H9 (cell line): ENCODE measurements around the gene ST3GAL5. TPM values are rescaled to one million over a fixed set of nuclear protein-coding genes. Genes with fewer than 3 reads are reported as not detected.

Experiments used
- DNase-seq: peaks from one replicate; pipeline ENCODE4 v3.0.0-alpha.2; 2017
- H2AFZ ChIP-seq: one replicate; pipeline ENCODE4 v1.6.1; 2013; ENCODE audit warnings: mild to moderate bottlenecking, low read length, control low read depth, moderate library complexity
- H2AK5ac ChIP-seq: 2 replicates; pipeline ENCODE4 v1.6.1; 2013; ENCODE audit warnings: low read length, control low read depth, mixed read lengths; ENCODE audit not compliant: insufficient read length
- H2BK120ac ChIP-seq: one replicate; pipeline ENCODE4 v1.6.1; 2013; ENCODE audit warnings: low read depth, mild to moderate bottlenecking, low read length, control low read depth, inconsistent platforms; ENCODE audit not compliant: poor library complexity, severe bottlenecking
- H2BK12ac ChIP-seq: 2 replicates; pipeline ENCODE4 v1.6.1; 2013; ENCODE audit warnings: low read length, control low read depth, mixed read lengths, low read depth; ENCODE audit not compliant: insufficient read length
- H2BK15ac ChIP-seq: 2 replicates; pipeline ENCODE4 v1.6.1; 2013; ENCODE audit warnings: low read depth, low read length, control low read depth
- H2BK20ac ChIP-seq: one replicate; pipeline ENCODE4 v1.6.1; 2013; ENCODE audit warnings: low read depth, mild to moderate bottlenecking, low read length, control low read depth, inconsistent platforms; ENCODE audit not compliant: poor library complexity, severe bottlenecking
- H2BK5ac ChIP-seq: 2 replicates; pipeline ENCODE4 v1.6.1; 2013; ENCODE audit warnings: low read length, control low read depth, mixed read lengths; ENCODE audit not compliant: insufficient read length
- H3K14ac ChIP-seq: 2 replicates; pipeline ENCODE4 v1.6.1; 2013; ENCODE audit warnings: low read length, control low read depth; ENCODE audit not compliant: insufficient read depth
- H3K18ac ChIP-seq: 2 replicates; pipeline ENCODE4 v1.6.1; 2013; ENCODE audit warnings: low read depth, mild to moderate bottlenecking, mixed read lengths, low read length, control low read depth; ENCODE audit not compliant: insufficient read length
- H3K23ac ChIP-seq: 2 replicates; pipeline ENCODE4 v1.6.1; 2013; ENCODE audit warnings: low read length, control low read depth, mixed read lengths, low read depth; ENCODE audit not compliant: insufficient read length
- H3K23me2 ChIP-seq: 2 replicates; pipeline ENCODE4 v1.6.1; 2013; ENCODE audit warnings: low read depth, mild to moderate bottlenecking, mixed read lengths, low read length, control low read depth; ENCODE audit not compliant: insufficient read length, poor library complexity, severe bottlenecking
- H3K27ac ChIP-seq: 2 replicates; pipeline ENCODE4 v1.5.1; 2013; ENCODE audit warnings: low read length, control low read depth, mixed read lengths, low read depth; ENCODE audit not compliant: insufficient read length
- H3K27me3 ChIP-seq: 2 replicates; pipeline ENCODE4 v1.6.1; 2013; ENCODE audit warnings: low read length, control low read depth, inconsistent platforms; ENCODE audit not compliant: insufficient read depth
- H3K4ac ChIP-seq: 2 replicates; pipeline ENCODE4 v1.6.1; 2013; ENCODE audit warnings: low read depth, mild to moderate bottlenecking, control low read depth, inconsistent platforms, low read length, moderate library complexity
- H3K4me1 ChIP-seq: 2 replicates; pipeline ENCODE4 v1.6.1; 2013; ENCODE audit warnings: low read length, control low read depth, inconsistent platforms; ENCODE audit not compliant: insufficient read depth
- H3K4me2 ChIP-seq: 2 replicates; pipeline ENCODE4 v1.6.1; 2013; ENCODE audit warnings: low read length, control low read depth, mixed read lengths; ENCODE audit not compliant: insufficient read length, insufficient read depth
- H3K56ac ChIP-seq: 2 replicates; pipeline ENCODE4 v1.6.1; 2013; ENCODE audit warnings: low read depth, mild to moderate bottlenecking, mixed read lengths, low read length, control low read depth; ENCODE audit not compliant: insufficient read length
- H3K79me1 ChIP-seq: 2 replicates; pipeline ENCODE4 v1.6.1; 2013; ENCODE audit warnings: low read depth, mild to moderate bottlenecking, moderate library complexity, low read length, control low read depth, inconsistent platforms; ENCODE audit not compliant: insufficient read depth, poor library complexity, severe bottlenecking
- H3K79me2 ChIP-seq: 2 replicates; pipeline ENCODE4 v1.6.1; 2013; ENCODE audit warnings: low read length, control low read depth, inconsistent platforms; ENCODE audit not compliant: insufficient read depth
- H3K9ac ChIP-seq: 2 replicates; pipeline ENCODE4 v1.6.1; 2013; ENCODE audit warnings: low read length, control low read depth, mixed read lengths; ENCODE audit not compliant: insufficient read length; ENCODE audit errors: extremely low read depth
- H3K9me3 ChIP-seq: one replicate; pipeline ENCODE4 v1.6.1; 2013; ENCODE audit warnings: low read depth, low read length, inconsistent platforms; ENCODE audit not compliant: control insufficient read depth
- H3T11ph ChIP-seq: one replicate; pipeline ENCODE4 v1.6.1; 2013; ENCODE audit warnings: mild to moderate bottlenecking, low read length, control low read depth, inconsistent platforms
- H4K20me1 ChIP-seq: one replicate; pipeline ENCODE4 v1.6.1; 2013; ENCODE audit not compliant: control insufficient read depth, insufficient read length, insufficient read depth
- H4K5ac ChIP-seq: 2 replicates; pipeline ENCODE4 v1.6.1; 2013; ENCODE audit warnings: low read depth, mild to moderate bottlenecking, mixed read lengths, low read length, control low read depth; ENCODE audit not compliant: insufficient read length
- H4K8ac ChIP-seq: replicated peaks from 2 replicates; pipeline ENCODE4 v1.6.1; 2013; ENCODE audit warnings: low read length, control low read depth, mixed read lengths, low read depth; ENCODE audit not compliant: insufficient read length
- H4K91ac ChIP-seq: 2 replicates; pipeline ENCODE4 v1.6.1; 2013; ENCODE audit warnings: low read depth, mild to moderate bottlenecking, moderate library complexity, mixed read lengths, low read length, control low read depth; ENCODE audit not compliant: insufficient read length
- H3K27ac Mint-ChIP-seq, 3 experiments: 2 replicates in 2 of 3; 3 replicates in 1 of 3; pipeline ENCODE4 v1.8.0; 2020 to 2021; ENCODE audit warnings: mixed read lengths in 3 of 3, mild to moderate bottlenecking in 1 of 3, moderate library complexity in 1 of 3
- H3K27me3 Mint-ChIP-seq: 2 replicates; pipeline ENCODE4 v1.8.0; 2021; ENCODE audit warnings: low read depth, mild to moderate bottlenecking, moderate library complexity, mixed read lengths
- H3K36me3 Mint-ChIP-seq, 3 experiments: 2 replicates in 2 of 3; 3 replicates in 1 of 3; pipeline ENCODE4 v1.8.0; 2020 to 2021; ENCODE audit warnings: low read depth in 3 of 3, mixed read lengths in 3 of 3; ENCODE audit not compliant: insufficient read depth in 1 of 3
- H3K4me1 Mint-ChIP-seq, 2 experiments: 2 replicates each; pipeline ENCODE4 v1.8.0; 2020; ENCODE audit warnings: mixed read lengths in 2 of 2
- H3K4me3 Mint-ChIP-seq, 2 experiments: 2 replicates in 1 of 2; 3 replicates in 1 of 2; pipeline ENCODE4 v1.8.0; 2020 to 2021; ENCODE audit warnings: mild to moderate bottlenecking in 2 of 2, mixed read lengths in 2 of 2, moderate library complexity in 1 of 2
- H3K9me3 Mint-ChIP-seq, 2 experiments: 2 replicates in 1 of 2; 3 replicates in 1 of 2; pipeline ENCODE4 v1.8.0; 2020; ENCODE audit warnings: mild to moderate bottlenecking in 2 of 2, mixed read lengths in 2 of 2, moderate library complexity in 1 of 2
- CTCF ChIP-seq: fragments of 200-600 bp; sonication (generic); conservative IDR thresholded peaks from 3 replicates; pipeline ENCODE4 v1.8.0; 2021; ENCODE audit warnings: antibody characterized with exemption, mild to moderate bottlenecking
- WGBS: extraction: QIAGEN DNeasy Blood & Tissue Kit; methylation state at CpG from one replicate; pipeline ENCODE4 v1.1.7; 2013; ENCODE audit warnings: missing lambda C conversion rate, low lambda C conversion rate, mixed read lengths; ENCODE audit not compliant: insufficient read length; ENCODE audit errors: extremely low coverage; 5-methylcytosine and 5-hydroxymethylcytosine counted together
- total RNA-seq: library from RNA; stranded (reverse); gene quantifications from 2 replicates; pipeline ENCODE4 v1.2.1, GENCODE V29; 2021

The ST3GAL5 gene
- total RNA-seq, 1 experiment from 2014 or later = 3.3 TPM

GRCh38 chr2:85911097-85911496, 22.3 kb upstream of the ST3GAL5 start:
- H3K18ac ChIP-seq = no peak overlapping the region
- no peaks in the 10 kb centered on the region for H3K79me1 ChIP-seq
- Mint-ChIP-seq H3K4me1 (peaks cover 0 to 4% of the 10 kb centered on the region in 2 experiments; a peak in 1 of 4 replicates), H3K27ac (no peak overlapping the region), H3K4me3 (no peak overlapping the region), H3K36me3 (no peaks in the 10 kb centered on the region; a peak in 1 of 7 replicates), H3K27me3 (no peaks in the 10 kb centered on the region), H3K9me3 (no peaks in the 10 kb centered on the region)
- no peak overlapping the region for H3K14ac ChIP-seq
- no peak overlapping the region for H3K9ac ChIP-seq
- H2AK5ac ChIP-seq = no peak overlapping the region
- H3K4me1 ChIP-seq = no peaks in the 10 kb centered on the region
- no peak for DNase-seq
- H2BK5ac ChIP-seq = no peak overlapping the region
- no peak overlapping the region for H2BK12ac ChIP-seq
- H2AFZ ChIP-seq = no peak overlapping the region
- H3K4ac ChIP-seq = no peak overlapping the region
- no peaks in the 10 kb centered on the region for H3K79me2 ChIP-seq
- H3K23ac ChIP-seq = no peak overlapping the region
- WGBS = no CpG with 5 or more reads among the region's 6 CpGs
- no peak overlapping the region for H3K27ac ChIP-seq
- H2BK15ac ChIP-seq = no peak overlapping the region
- H3K23me2 ChIP-seq = no peaks in the 10 kb centered on the region
- no peak overlapping the region for H3K56ac ChIP-seq
- H3K9me3 ChIP-seq = no peaks in the 10 kb centered on the region
- H2BK20ac ChIP-seq = no peak overlapping the region
- no peak overlapping the region for H4K8ac ChIP-seq
- no peak overlapping the region for H4K91ac ChIP-seq
- no peaks in the 10 kb centered on the region for H4K20me1 ChIP-seq
- H3K4me2 ChIP-seq = no peak overlapping the region
- no peak overlapping the region for H4K5ac ChIP-seq
- no peak overlapping the region for H2BK120ac ChIP-seq
- H3K27me3 ChIP-seq = no peaks in the 10 kb centered on the region
- TF ChIP-seq CTCF = no peak
- H3T11ph ChIP-seq = no peak overlapping the region
